Measurements from ENCODE around the gene ENKD1. TPM values are rescaled to one million over a fixed set of nuclear protein-coding genes. Genes with fewer than 3 reads are reported as not detected.

Gene ENKD1
- total and polyA plus RNA-seq, 5 donors, result 8.6 to 12.9 (median 10.0) TPM

DNA sequence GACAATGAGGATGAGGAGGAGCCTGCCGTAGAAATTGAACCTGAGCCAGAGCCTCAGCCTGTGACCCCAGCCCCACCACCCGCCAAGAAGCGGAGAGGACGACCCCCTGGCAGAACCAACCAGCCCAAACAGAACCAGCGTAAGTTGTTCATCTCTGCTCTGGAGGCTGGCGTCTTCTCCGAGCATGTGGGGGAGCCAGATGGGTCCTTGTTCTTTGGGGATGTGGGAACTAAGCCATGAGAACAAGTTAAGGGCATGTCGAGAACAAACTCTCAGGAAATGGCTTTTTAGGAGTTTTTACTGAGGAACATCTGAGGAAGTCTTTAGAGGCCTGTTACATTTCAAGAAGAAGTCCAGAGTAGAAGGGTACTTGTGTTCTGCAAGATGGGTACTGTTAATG lies 29.8 kb downstream of the ENKD1 start:
- 89% methylated on average over 8 of the region's 8 CpGs for WGBS
- ATAC-seq (no peak), DNase-seq (no peak)
- Histone ChIP-seq H3K9me3 (ENCODE audit: control insufficient read depth, low read length) (no peaks in the 10 kb centered on the region), H3K4me1 (ENCODE audit: control insufficient read depth, insufficient read depth, low read length) (no peaks in the 10 kb centered on the region), H3K4me3 (ENCODE audit: low read length) (no peak overlapping the region), H3K27ac (ENCODE audit: low read length) (no peak overlapping the region), H3K27me3 (ENCODE audit: control insufficient read depth, insufficient read depth) (no peaks in the 10 kb centered on the region)
- intact Hi-C loops (cut with DNase I), result no loop called here

DNA sequence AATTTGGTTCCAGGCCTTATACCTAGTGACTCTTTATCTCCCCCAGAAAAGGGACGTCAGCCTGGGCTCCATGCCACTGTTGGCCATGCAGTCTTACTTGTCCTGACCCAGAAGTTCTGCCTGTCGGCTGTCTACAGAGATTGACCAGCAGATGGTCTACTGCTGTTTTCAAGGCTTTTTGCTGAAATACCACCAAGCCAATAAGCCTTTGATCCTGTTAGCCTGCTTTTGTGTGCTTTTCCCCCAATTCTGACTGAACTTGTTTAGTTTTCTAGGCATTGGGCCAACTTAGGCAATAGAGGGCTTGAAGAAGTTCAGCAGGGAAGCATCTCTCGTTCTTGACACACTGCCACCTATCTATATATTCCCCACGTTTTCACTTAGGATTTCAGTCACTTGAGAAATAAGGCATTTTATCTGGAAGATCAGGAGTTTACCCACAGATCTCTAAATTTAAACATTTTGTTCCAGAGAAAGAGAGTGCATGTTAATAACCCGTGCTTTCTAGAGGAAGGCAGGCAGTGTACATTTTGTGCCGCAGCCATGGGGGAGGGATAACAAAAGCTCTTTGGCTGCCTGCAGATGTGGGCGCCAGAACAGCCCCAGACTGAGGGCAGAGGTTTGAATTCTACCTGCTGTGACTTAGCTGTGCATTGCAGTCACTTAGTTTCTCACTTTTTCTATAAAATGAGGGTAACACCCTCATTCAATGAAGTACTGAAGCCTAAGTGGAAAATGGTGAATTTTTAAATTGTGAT lies 34.0 kb downstream of the ENKD1 start:
- Histone ChIP-seq H3K27me3 (ENCODE audit: control insufficient read depth, insufficient read depth) (no peaks in the 10 kb centered on the region), H3K4me3 (ENCODE audit: low read length) (no peak overlapping the region), H3K9me3 (ENCODE audit: control insufficient read depth, low read length) (no peaks in the 10 kb centered on the region), H3K27ac (ENCODE audit: low read length) (no peak overlapping the region), H3K4me1 (ENCODE audit: control insufficient read depth, insufficient read depth, low read length) (no peaks in the 10 kb centered on the region)
- 55% methylated on average over 7 of the region's 7 CpGs for WGBS
- ATAC-seq, result peak; percentile 53 to 64
- peak; percentile 52 to 82 (median 80) for DNase-seq
- intact Hi-C loops (cut with DNase I), result no loop called here

DNA sequence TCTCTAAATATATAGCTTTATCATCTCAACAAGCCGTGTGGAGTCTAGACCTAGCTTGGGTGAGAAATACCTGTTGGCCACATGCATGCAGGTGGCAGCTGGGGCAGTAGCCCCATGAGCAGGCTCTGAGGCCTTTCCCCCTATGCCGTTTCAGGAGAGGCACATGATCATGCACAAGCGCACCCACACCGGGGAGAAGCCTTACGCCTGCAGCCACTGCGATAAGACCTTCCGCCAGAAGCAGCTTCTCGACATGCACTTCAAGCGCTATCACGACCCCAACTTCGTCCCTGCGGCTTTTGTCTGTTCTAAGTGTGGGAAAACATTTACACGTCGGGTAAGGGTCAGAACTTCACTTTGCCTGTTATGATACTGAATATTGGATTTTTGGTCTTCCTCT lies 38.3 kb downstream of the ENKD1 start:
- intact Hi-C loops (cut with DNase I), result no loop called here
- WGBS, result 87% methylated on average over 14 of the region's 14 CpGs
- H3K4me1 ChIP-seq (ENCODE audit: control insufficient read depth, insufficient read depth, low read length), result no peaks in the 10 kb centered on the region
- H3K9me3 ChIP-seq (ENCODE audit: control insufficient read depth, low read length), result no peaks in the 10 kb centered on the region
- H3K27ac ChIP-seq (ENCODE audit: low read length), result no peak overlapping the region
- no peaks in the 10 kb centered on the region for H3K27me3 ChIP-seq (ENCODE audit: control insufficient read depth, insufficient read depth)
- DNase-seq, result no peak
- ATAC-seq, result no peak
- no peak overlapping the region for H3K4me3 ChIP-seq (ENCODE audit: low read length)

DNA sequence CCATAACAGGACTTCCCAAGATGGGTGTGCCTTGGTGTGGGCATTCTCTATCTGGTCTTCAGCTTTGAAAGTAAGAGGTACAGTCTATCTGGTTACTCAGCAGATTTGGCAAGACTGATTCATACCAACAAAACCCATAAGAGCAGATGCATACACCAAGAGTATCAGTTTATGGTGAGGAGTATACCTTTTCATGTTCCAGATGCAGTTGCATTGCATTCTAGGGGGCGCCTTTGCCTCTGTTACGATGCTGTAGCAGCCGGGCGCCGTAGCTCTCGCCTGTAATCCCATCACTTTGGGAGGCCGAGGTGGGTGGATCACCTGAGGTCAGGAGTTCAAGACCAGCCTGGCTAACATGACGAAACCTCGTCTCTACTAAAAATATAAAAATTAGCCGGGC lies 52.7 kb downstream of the ENKD1 start:
- DNase-seq, result no peak
- WGBS, result 95% methylated on average over 10 of the region's 10 CpGs
- H3K27ac ChIP-seq (ENCODE audit: low read length), result no peak overlapping the region
- no peaks in the 10 kb centered on the region for H3K9me3 ChIP-seq (ENCODE audit: control insufficient read depth, low read length)
- no peak for ATAC-seq
- intact Hi-C loops (cut with DNase I), result no loop called here
- H3K4me3 ChIP-seq (ENCODE audit: low read length), result no peak overlapping the region
- no peaks in the 10 kb centered on the region for H3K27me3 ChIP-seq (ENCODE audit: control insufficient read depth, insufficient read depth)
- H3K4me1 ChIP-seq (ENCODE audit: control insufficient read depth, insufficient read depth, low read length), result no peaks in the 10 kb centered on the region

Other genes with a start within 250 kb of the ENKD1 start
- gene HSD11B2, start 235.6 kb downstream of the ENKD1 start, total RNA-seq, result 1 to 10 TPM in 1 of 4 donors, under 1 TPM in 3; 0.42 to 1.6 (median 0.64) TPM
- 0.38 TPM for gene HSD11B2, start 235.6 kb downstream of the ENKD1 start, polyA plus RNA-seq
- 10 to 100 TPM; 64.1 to 79.4 (median 68.2) TPM for gene ATP6V0D1, start 185.6 kb downstream of the ENKD1 start, total RNA-seq
- 44.6 TPM for gene ATP6V0D1, start 185.6 kb downstream of the ENKD1 start, polyA plus RNA-seq
- not detected for gene AGRP, start 183.2 kb downstream of the ENKD1 start, total RNA-seq
- gene AGRP, start 183.2 kb downstream of the ENKD1 start, polyA plus RNA-seq, result not detected
- 10 to 100 TPM; 76.2 to 86.6 (median 83.7) TPM for gene RIPOR1, start 137.9 kb downstream of the ENKD1 start, total RNA-seq
- 43.8 TPM for gene RIPOR1, start 137.9 kb downstream of the ENKD1 start, polyA plus RNA-seq
- gene CTCF, start 104.2 kb downstream of the ENKD1 start, total RNA-seq, result 10 to 100 TPM; 24.2 to 30.5 (median 28.6) TPM
- gene CTCF, start 104.2 kb downstream of the ENKD1 start, polyA plus RNA-seq, result 17.5 TPM
- gene CARMIL2, start 21.6 kb downstream of the ENKD1 start, total RNA-seq, result 1 to 10 TPM in 2 of 4 donors, under 1 TPM in 2; 0.65 to 1.2 (median 1.0) TPM
- gene CARMIL2, start 21.6 kb downstream of the ENKD1 start, polyA plus RNA-seq, result 0.66 TPM
- gene ACD, start 6.5 kb downstream of the ENKD1 start, total RNA-seq, result 10 to 100 TPM in 2 of 4 donors, 1 to 10 TPM in 2; 7.9 to 10.9 (median 9.4) TPM
- 9.9 TPM for gene ACD, start 6.5 kb downstream of the ENKD1 start, polyA plus RNA-seq
- gene PARD6A, start 5.8 kb downstream of the ENKD1 start, total RNA-seq, result 1 to 10 TPM; 3.4 to 3.5 (median 3.5) TPM
- 3.1 TPM for gene PARD6A, start 5.8 kb downstream of the ENKD1 start, polyA plus RNA-seq
- 1 to 10 TPM; 3.9 to 6.2 (median 4.9) TPM for gene C16orf86, start 64 bp upstream of the ENKD1 start, total RNA-seq
- 6.0 TPM for gene C16orf86, start 64 bp upstream of the ENKD1 start, polyA plus RNA-seq
- gene GFOD2, start 52.6 kb upstream of the ENKD1 start, total RNA-seq, result 1 to 10 TPM; 8.2 to 9.9 (median 8.6) TPM
- 8.1 TPM for gene GFOD2, start 52.6 kb upstream of the ENKD1 start, polyA plus RNA-seq
- 10 to 100 TPM; 11.1 to 16.3 (median 12.4) TPM for gene RANBP10, start 139.8 kb upstream of the ENKD1 start, total RNA-seq
- gene RANBP10, start 139.8 kb upstream of the ENKD1 start, polyA plus RNA-seq, result 6.9 TPM
- under 1 TPM; 0.56 to 0.94 (median 0.79) TPM for gene TSNAXIP1, start 140.1 kb upstream of the ENKD1 start, total RNA-seq
- gene TSNAXIP1, start 140.1 kb upstream of the ENKD1 start, polyA plus RNA-seq, result 1.1 TPM
- gene THAP11, start 175.6 kb upstream of the ENKD1 start, total RNA-seq, result 10 to 100 TPM; 27.5 to 34.0 (median 32.0) TPM
- gene THAP11, start 175.6 kb upstream of the ENKD1 start, polyA plus RNA-seq, result 20.8 TPM
- 10 to 100 TPM; 66.6 to 80.7 (median 68.2) TPM for gene NUTF2, start 180.2 kb upstream of the ENKD1 start, total RNA-seq
- 125 TPM for gene NUTF2, start 180.2 kb upstream of the ENKD1 start, polyA plus RNA-seq
- gene CENPT, start 180.9 kb upstream of the ENKD1 start, total RNA-seq, result 10 to 100 TPM; 24.3 to 29.0 (median 27.4) TPM
- 26.7 TPM for gene CENPT, start 180.9 kb upstream of the ENKD1 start, polyA plus RNA-seq
- gene EDC4, start 206.3 kb upstream of the ENKD1 start, total RNA-seq, result 10 to 100 TPM; 29.7 to 35.6 (median 31.9) TPM
- gene EDC4, start 206.3 kb upstream of the ENKD1 start, polyA plus RNA-seq, result 21.7 TPM
- gene NRN1L, start 218.1 kb upstream of the ENKD1 start, total RNA-seq, result under 1 TPM in 1 of 4 donors, not detected in 3; 0.53 TPM
- gene NRN1L, start 218.1 kb upstream of the ENKD1 start, polyA plus RNA-seq, result 0.41 TPM
- gene PSKH1, start 226.5 kb upstream of the ENKD1 start, total RNA-seq, result 10 to 100 TPM; 23.8 to 31.1 (median 27.0) TPM
- 26.8 TPM for gene PSKH1, start 226.5 kb upstream of the ENKD1 start, polyA plus RNA-seq

Measured in right cardiac atrium (tissue), 5 donors.